ENCODE measurements around the gene UQCRH. TPM values are rescaled to one million over a fixed set of nuclear protein-coding genes. Genes with fewer than 3 reads are reported as not detected.
A peak's percentile ranks its signal among the peaks of the same experiment; 100 is the strongest.

The UQCRH gene
- total and polyA plus RNA-seq, 2 of the 13 experiments (the other 11 are each of a cell fraction or from before 2014, with no cell fraction given), result 548 to 556 TPM

DNA sequence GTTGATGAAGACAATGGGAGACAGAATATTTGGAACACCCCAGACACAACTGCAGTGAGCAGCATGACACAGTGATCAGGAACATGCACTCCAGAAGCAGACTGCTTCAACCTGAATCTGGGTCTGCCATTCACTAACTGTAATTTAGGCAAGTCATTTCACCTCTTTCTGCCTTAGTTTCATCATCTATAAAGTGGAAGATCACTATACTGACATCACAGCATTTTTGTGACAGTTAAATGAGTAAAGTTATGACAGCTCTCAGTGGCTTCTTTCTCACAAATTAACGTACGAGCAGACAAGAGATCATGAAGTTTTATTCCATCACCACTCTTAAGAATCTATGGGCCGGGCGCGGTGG is 14.4 kb upstream of the UQCRH start:
- no peak overlapping the region for H2AFZ ChIP-seq (ENCODE audit: low read length)
- H3K79me2 ChIP-seq (ENCODE audit: insufficient read depth, low read length), result no peaks in the 10 kb centered on the region
- ChIA-PET POLR2A (no interaction called here), CTCF (ENCODE audit: low intra/inter-chr PET ratio, low total read pairs) (no interaction called here)
- 99% methylated on average over 5 of the region's 5 CpGs for WGBS (ENCODE audit: low lambda C conversion rate)
- intact Hi-C loops (cut with micrococcal nuclease; ENCODE audit: unreplicated experiment) (no loop called here), in situ Hi-C loops (cut with HindIII; ENCODE audit: extremely low pct_ligation_motif_present, low pct_unique_long_range_greater_than_20kb) (no loop called here)
- DNase-seq (ENCODE audit: low spot score) (no peak), FAIRE-seq (no peak), ATAC-seq (no peak)
- H3K4me3 ChIP-seq (replicated peaks in 1 of 3; ENCODE audit: insufficient read depth in 1 of 3, low read depth in 2 of 3, low read length in 3 of 3), result no peak overlapping the region
- no TSS peak for BruUV-seq (replicated peaks)
- no peaks in the 10 kb centered on the region for H3K27me3 ChIP-seq (ENCODE audit: control insufficient read depth in 1 of 2, insufficient read depth in 2 of 2, low read length in 2 of 2)
- H4K20me1 ChIP-seq (ENCODE audit: insufficient read depth, low read length), result no peaks in the 10 kb centered on the region; the same call in 1 of the 2 replicates
- TF ChIP-seq SMAD3 (CRISPR knock-in tag; IDR thresholded peaks at IDR 0.05), result no peak
- TF ChIP-seq POLR2AphosphoS5 (IDR thresholded peaks at IDR 0.05; ENCODE audit: low read depth, low read length), result 0 out of 2 replicates have a peak, but pooled peaks have one; percentile 0
- TF ChIP-seq ZNF354B (CRISPR knock-in tag; IDR thresholded peaks at IDR 0.05), result no peak
- TF ChIP-seq, protein P1, sequence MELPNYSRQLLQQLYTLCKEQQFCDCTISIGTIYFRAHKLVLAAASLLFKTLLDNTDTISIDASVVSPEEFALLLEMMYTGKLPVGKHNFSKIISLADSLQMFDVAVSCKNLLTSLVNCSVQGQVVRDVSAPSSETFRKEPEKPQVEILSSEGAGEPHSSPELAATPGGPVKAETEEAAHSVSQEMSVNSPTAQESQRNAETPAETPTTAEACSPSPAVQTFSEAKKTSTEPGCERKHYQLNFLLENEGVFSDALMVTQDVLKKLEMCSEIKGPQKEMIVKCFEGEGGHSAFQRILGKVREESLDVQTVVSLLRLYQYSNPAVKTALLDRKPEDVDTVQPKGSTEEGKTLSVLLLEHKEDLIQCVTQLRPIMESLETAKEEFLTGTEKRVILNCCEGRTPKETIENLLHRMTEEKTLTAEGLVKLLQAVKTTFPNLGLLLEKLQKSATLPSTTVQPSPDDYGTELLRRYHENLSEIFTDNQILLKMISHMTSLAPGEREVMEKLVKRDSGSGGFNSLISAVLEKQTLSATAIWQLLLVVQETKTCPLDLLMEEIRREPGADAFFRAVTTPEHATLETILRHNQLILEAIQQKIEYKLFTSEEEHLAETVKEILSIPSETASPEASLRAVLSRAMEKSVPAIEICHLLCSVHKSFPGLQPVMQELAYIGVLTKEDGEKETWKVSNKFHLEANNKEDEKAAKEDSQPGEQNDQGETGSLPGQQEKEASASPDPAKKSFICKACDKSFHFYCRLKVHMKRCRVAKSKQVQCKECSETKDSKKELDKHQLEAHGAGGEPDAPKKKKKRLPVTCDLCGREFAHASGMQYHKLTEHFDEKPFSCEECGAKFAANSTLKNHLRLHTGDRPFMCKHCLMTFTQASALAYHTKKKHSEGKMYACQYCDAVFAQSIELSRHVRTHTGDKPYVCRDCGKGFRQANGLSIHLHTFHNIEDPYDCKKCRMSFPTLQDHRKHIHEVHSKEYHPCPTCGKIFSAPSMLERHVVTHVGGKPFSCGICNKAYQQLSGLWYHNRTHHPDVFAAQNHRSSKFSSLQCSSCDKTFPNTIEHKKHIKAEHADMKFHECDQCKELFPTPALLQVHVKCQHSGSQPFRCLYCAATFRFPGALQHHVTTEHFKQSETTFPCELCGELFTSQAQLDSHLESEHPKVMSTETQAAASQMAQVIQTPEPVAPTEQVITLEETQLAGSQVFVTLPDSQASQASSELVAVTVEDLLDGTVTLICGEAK (IDR thresholded peaks at IDR 0.05), result no peak
- TF ChIP-seq, protein P1 (CRISPR knock-in tag; IDR thresholded peaks at IDR 0.05), result no peak
- TF ChIP-seq, protein P2, sequence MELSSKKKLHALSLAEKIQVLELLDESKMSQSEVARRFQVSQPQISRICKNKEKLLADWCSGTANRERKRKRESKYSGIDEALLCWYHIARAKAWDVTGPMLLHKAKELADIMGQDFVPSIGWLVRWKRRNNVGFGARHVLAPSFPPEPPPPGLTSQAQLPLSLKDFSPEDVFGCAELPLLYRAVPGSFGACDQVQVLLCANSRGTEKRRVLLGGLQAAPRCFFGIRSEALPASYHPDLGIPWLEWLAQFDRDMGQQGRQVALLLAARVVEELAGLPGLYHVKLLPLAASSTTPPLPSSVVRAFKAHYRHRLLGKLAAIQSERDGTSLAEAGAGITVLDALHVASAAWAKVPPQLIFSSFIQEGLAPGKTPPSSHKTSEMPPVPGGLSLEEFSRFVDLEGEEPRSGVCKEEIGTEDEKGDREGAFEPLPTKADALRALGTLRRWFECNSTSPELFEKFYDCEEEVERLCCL (CRISPR knock-in tag; IDR thresholded peaks at IDR 0.05; ENCODE audit: borderline replicate concordance), result no peak
- TF ChIP-seq PCBP2 (optimal IDR thresholded peaks at IDR 0.05; ENCODE audit: low read depth, low read length, poor library complexity, severe bottlenecking), result no peak
- H3K4me1 ChIP-seq (ENCODE audit: insufficient read depth, low read length), result no peaks in the 10 kb centered on the region
- no peaks in the 10 kb centered on the region for H3K9me3 ChIP-seq (ENCODE audit: low read length)
- H3K36me3 ChIP-seq (replicated peaks in 1 of 2; ENCODE audit: control insufficient read depth in 1 of 2, insufficient read depth in 2 of 2, low read length in 2 of 2), result peaks cover 15 to 43% of the 10 kb centered on the region in 2 experiments
- H3K9ac ChIP-seq (ENCODE audit: insufficient read depth, low read depth, low read length), result no peak overlapping the region
- no peak overlapping the region for H3K4me2 ChIP-seq (ENCODE audit: low read depth, low read length)
- H3K27ac ChIP-seq (ENCODE audit: extremely low read length, insufficient read depth, low read length), result no peak overlapping the region

All from HepG2 (cell line).